GM20431 (cell line): ENCODE results near the gene REPIN1.

Experiments
- in situ Hi-C: fragments of 300-500 bp; cut with MseI, MboI; formaldehyde crosslinking; loops from one replicate; pipeline ENCODE4 v1.15.0; 2020; ENCODE audit warnings: low sequenced_read_pairs; ENCODE audit not compliant: unreplicated experiment

The REPIN1 gene

DNA sequence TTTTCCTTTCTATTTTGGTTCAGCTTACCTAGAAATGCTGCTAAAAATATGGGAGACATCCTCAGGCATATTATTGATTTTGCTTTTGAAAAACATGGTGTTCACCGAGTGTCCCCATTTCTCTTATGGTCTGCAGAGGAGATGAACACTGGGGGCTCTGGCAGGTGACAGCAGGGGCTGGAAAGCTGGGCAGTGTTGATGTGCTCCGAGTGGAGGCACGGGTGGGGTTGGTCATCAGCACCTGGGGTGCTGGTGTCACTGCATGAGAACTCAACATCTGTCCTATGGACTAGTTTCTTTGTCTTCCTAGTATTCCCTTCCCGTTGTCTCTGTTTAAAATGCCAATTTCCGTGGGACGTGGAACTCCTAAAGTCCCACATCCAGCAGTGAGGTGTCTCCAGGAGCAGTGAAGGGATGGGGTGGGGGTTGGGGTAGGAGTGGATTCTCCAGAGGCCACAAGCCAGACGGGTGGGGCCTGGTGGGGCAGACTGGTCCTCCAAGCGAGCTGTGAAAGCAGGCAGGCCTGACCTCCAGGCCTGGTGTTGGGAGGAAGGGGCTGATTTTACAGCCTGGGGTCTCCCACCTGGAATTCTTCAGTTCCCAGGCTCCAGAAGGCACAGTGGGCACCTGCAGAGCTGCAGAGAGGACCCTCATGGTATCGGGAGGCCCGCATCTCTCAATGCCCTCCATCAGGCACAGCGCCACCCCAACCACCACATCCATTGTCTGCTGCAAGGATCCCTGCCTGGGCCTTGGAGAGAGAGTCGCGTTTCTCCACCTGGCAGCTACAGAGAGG lies 35.0 kb downstream of the REPIN1 start:
- in situ Hi-C loops: no loop called here

DNA sequence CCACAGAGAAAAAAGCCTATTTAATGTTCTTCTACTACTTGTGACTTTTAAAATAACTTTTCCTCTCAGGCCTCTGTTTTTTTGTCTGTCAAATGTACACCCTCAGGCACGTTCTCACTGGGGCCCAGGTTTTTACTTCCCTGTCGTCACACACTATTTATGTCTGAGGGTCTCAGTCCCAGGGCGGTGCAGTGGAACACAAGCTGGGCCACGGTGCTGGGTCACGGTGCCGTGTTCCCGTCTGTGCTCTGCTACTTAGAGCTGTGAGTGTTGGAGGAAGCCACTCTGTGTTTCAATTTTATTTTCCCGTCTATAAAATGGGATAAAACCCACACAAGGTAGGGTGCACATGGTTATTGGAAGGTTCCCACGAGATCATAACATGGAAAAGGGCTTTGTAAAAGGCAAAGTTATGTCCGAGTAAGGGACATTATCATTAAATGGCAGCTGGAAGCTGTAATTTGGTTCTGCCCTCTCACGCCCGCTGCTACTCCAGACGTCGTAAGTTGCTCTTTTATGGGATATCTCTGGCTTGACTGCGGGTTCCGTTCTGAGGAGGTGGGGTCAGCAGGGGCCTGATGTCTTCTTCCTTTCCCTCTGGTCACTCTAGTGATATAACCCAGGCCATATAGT lies 35.7 kb downstream of the REPIN1 start:
- in situ Hi-C loops: no loop called here

DNA sequence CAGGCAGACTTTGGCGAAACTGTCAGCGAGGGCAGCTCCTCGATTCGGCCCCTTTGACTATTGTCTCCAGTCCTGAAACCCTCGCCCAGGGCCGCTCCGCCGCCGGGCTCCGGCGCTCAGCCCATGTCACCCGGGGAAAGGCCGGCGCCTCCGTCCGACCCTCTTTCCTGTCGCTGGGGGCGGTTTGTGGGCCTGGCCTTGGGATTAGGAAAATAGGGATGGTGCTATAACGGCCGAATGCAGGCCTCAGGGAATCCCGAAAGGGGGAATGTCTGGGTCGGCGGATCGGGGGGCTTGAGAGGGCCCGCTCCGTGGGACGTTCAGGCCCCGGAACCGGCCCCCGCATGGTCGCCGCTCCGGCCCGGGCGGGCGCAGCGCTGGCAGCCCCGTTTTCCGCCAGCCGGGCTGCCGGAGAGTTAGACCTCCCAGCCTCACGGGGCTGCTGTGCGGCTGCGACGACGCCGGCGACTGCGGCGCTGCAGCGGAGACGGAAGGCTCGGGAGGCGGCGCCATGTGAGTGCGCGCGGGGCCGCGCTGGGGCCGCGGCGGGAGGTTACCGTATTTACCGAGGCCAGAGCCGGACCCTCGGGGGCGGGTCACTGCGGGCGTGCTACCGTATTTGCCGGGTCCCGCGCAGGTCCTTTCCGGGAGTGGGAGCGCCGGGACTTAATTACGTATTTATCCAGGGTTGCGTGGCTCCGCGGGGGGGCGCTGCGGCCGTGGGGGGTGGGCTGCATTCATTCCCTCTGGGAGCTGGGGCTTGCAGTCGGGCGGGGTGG lies 36.4 kb downstream of the REPIN1 start:
- in situ Hi-C loops: no loop called here

GRCh38 chr7:150405584-150406311 lies 37.1 kb downstream of the REPIN1 start:
- in situ Hi-C loops: no loop called here

GRCh38 chr7:150406312-150406566 lies 37.6 kb downstream of the REPIN1 start:
- in situ Hi-C loops: no loop called here

DNA sequence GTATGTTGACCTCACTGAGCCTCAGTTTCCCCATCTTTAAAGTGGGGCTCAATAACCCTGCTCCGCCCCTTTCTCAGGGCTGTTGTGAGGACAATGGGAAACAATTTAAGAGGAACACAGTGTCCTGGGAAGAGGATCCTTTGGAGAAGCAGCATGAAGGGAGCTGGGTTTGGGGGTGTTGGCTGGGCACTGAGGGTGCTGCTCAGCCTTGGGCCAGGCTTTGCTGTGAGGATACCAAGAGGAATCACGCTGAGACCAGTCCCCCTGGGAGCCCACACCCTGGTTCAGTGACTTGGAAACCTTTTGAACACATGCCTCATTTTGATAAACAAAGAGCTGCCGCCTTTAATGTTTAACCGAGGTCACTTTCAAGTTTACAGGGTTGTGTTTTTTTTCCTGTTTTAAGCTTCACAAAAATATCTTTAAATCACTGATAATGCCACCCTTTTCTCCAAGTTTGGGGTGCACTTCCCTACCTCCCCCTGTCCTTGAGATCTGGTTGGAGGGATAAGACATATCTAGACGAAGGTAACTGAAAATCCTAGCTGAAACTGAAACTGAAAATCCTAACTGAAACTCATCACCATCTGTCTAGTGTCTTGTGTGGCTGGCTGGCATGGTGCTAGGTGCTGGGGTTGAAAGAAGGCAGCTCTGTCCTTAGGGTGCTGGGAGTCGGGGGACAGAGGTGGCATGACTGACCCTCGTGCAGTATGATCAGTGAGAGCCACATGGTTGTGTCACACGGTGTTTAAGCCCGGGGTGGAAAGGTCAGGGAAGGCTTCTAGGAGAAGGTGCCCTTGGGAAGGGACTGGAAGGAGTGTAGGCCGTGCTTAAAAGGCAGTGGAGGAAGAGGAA lies 38.2 kb downstream of the REPIN1 start:
- in situ Hi-C loops: no loop called here

GRCh38 chr7:150407588-150408392 lies 39.2 kb downstream of the REPIN1 start:
- in situ Hi-C loops: no loop called here

DNA sequence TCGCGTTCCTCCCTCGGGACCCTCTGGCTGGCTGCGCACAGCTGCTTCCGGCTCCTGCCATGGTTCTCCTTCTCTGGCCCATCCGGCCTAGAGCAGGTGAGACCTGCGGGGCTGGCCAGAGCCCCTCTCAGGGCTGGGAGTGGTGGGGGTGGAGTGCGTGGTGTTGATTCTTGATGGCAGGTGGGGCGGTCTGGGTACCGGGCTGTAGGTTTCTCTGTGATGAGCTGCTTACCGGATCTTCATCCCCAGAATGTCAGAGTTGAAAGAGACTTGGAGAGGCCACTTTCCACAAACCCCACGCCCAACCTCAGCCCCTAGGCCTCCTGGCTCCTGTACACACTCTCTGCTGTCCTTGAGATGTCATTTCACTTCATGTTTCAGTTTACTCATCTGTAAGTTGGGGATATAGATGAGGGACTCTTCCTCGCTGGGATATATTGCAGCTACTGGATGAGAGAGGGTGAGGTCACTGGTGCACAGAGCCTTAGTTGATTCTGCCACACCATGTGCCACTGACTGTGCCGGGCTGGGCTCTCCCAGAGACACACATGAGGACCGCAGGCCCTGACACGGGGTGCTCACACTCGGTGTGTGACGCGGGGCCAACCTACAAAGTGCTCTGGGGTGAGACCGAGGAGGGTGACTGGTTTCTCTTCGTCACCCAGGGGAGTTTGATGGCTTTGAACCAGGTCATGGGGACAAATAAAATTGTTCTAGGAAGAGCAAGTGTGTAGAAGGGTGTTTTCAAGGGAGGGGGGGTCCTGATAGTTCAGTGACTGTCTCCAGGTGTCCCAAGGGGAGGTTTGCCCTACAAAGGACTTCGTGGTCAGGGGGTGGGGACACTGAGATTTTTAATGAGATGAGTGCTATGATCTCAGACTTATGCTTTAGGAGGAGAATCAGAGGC lies 40.0 kb downstream of the REPIN1 start:
- in situ Hi-C loops: no loop called here

GRCh38 chr7:150409300-150410030 lies 40.8 kb downstream of the REPIN1 start:
- in situ Hi-C loops: no loop called here

DNA sequence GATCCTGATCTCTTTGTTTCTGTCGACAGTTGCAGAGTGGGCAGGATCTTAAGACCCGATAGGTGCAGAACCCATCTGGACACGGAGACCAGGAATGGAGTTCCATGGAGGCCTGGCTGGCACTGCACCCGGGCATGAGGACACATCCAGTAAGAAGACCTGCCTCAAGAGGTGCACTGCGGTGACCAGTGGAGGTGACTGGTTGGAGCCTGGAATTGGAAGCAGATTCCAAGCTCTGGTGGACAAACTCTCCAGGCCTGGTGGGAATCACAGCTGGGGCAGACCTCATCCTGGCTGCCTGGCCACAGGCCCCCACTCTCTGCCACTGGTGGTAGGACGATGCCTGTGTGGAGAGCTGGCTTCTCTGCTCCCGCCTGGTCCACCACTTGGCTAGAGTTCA lies 41.5 kb downstream of the REPIN1 start:
- in situ Hi-C loops: no loop called here

GRCh38 chr7:150410680-150411346 lies 42.2 kb downstream of the REPIN1 start:
- in situ Hi-C loops: no loop called here

- in situ Hi-C loops: no loop called here
Measured at GRCh38 chr7:150411606-150412005, 43.0 kb downstream of the REPIN1 start.

- in situ Hi-C loops: no loop called here
Measured at GRCh38 chr7:150412016-150412415, 43.4 kb downstream of the REPIN1 start.

DNA sequence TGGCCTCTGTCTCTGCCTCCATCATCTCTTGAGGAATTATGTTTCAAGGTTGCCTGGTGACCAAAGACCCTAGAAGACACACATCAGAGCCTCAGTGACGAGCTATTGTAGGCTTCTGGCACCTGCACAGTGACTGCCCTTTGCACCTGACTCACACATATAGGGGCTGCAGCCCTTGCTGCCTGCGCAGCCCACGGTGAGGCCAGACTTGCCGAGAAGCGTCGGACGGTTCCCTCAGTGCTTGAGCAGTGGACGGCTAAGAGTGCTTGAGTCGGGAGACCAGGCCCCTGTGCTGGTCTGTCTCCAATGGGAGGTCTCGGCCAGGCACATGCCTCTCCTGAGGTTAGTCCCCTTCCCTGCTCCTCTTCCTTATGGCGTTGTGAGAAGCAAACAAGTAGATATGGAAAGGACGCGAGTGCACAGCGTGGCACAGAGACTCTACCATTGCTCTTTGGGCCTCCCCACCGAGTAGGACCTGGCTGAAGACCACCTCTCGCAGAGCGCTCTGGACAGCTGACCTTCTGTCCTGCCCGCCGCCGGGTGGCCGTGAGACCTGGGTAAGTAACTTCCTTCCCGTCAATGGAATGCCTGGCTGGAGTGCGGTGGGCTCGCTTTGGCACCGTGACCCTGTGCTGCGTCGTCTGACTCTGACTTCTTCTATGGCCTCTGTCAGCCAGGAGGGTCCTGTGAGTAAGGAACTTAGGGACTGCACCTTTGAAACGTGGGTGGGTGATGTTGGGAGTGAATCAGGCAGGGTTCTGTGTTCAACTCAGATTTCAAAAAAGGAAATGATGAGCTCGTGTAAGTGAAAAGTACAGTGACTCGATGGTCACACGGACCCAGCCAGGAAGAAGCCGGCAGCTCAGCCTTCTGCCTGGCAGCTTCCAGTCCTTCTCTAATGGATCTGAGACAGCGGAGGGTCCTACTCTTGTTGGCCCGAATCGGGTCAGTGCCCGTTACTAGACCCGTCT lies 44.2 kb downstream of the REPIN1 start:
- in situ Hi-C loops: no loop called here

DNA sequence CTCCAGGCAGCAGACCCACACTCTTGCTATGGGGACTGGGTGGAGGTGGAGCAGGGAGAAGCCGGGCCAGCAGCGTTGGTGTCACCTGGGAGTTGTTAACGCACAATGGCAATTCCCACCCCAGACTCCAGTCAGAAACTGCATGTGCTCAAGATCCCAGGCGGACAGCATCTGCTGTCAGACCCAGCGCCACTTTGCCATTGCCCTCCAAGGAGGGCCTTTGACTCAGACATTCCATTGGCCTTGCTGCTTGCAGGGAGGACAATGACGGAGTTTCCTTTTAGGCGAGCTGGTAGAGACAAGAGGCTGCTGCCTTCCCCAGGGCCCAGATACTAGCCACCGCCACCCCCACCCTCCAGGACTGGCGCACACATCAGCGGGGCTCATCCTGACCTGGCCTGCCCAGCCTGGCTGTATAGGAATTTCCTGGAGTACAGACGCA lies 45.0 kb downstream of the REPIN1 start:
- in situ Hi-C loops: no loop called here
